Sigmoid colon (tissue), 4 donors: Measurements from ENCODE around the gene MALAT1.

ENCODE experiments used
- CTCF ChIP-seq, 4 experiments: fragments of 450-650 bp in 3 of 4; fragments of 200-600 bp in 1 of 4; IDR thresholded peaks; one replicate each; pipeline ENCODE4 v1.5.1; 2016 to 2019; ENCODE audit warnings: antibody characterized with exemption in 4 of 4, mild to moderate bottlenecking in 3 of 4, moderate library complexity in 2 of 4
- EP300 ChIP-seq, 4 donors: sonication (generic); formaldehyde crosslinking; IDR thresholded peaks; one replicate each; pipeline ENCODE4 v1.6.1; 2017; ENCODE audit warnings: antibody characterized with exemption in 4 of 4

GRCh38 chr11:65491163-65491465 lies 7.7 kb upstream of the MALAT1 start:
- TF ChIP-seq CTCF (IDR thresholded peaks at IDR 0.05) (no peak), EP300 (IDR thresholded peaks at IDR 0.05) (no peak)
